ENCODE results near the gene CPN2.

CPN2 gene

GRCh38 chr3:194340757-194341400 is 10.2 kb downstream of the CPN2 start:
- H3K27ac ChIP-seq (ENCODE audit: low read depth, low read length), result no peak overlapping the region
- no peak overlapping the region for H3K4me2 ChIP-seq (ENCODE audit: low read depth, low read length, poor library complexity, severe bottlenecking)
- H4K20me1 ChIP-seq (ENCODE audit: low read depth, low read length), result no peaks in the 10 kb centered on the region
- H3K9ac ChIP-seq (ENCODE audit: low read length), result no peak overlapping the region
- no peaks in the 10 kb centered on the region for H3K27me3 ChIP-seq (ENCODE audit: low read length)
- H3K79me2 ChIP-seq (ENCODE audit: insufficient read depth, low read length), result no peaks in the 10 kb centered on the region
- H3F3A ChIP-seq (ENCODE audit: insufficient read depth), result no peaks in the 10 kb centered on the region
- no peaks in the 10 kb centered on the region for H3K36me3 ChIP-seq (ENCODE audit: low read length)
- H3K9me3 ChIP-seq (ENCODE audit: insufficient read depth, low read length), result no peaks in the 10 kb centered on the region
- TF ChIP-seq CTCF (IDR thresholded peaks at IDR 0.05; ENCODE audit: insufficient read depth, low read length, poor library complexity, severe bottlenecking) (no peak), EZH2phosphoT487 (conservative IDR thresholded peaks at IDR 0.05; ENCODE audit: low read length) (no peak)
- no peaks in the 10 kb centered on the region for H3K9me2 ChIP-seq (replicated peaks; ENCODE audit: insufficient read depth, low read length)
- H3K4me3 ChIP-seq (ENCODE audit: insufficient read depth, low read length, poor library complexity, severe bottlenecking), result no peak overlapping the region
- H2AFZ ChIP-seq (ENCODE audit: low read depth, low read length, severe bottlenecking), result no peak overlapping the region

GRCh38 chr3:194339840-194340239 is 11.3 kb downstream of the CPN2 start:
- H3K9ac ChIP-seq (ENCODE audit: low read length), result no peak overlapping the region
- H3K4me3 ChIP-seq (ENCODE audit: insufficient read depth, low read length, poor library complexity, severe bottlenecking), result no peak overlapping the region
- no peaks in the 10 kb centered on the region for H3K9me2 ChIP-seq (replicated peaks; ENCODE audit: insufficient read depth, low read length)
- no peaks in the 10 kb centered on the region for H4K20me1 ChIP-seq (ENCODE audit: low read depth, low read length)
- no peak for TF ChIP-seq EZH2phosphoT487 (conservative IDR thresholded peaks at IDR 0.05; ENCODE audit: low read length)
- TF ChIP-seq CTCF (IDR thresholded peaks at IDR 0.05; ENCODE audit: insufficient read depth, low read length, poor library complexity, severe bottlenecking), result no peak
- H3K27ac ChIP-seq (ENCODE audit: low read depth, low read length), result no peak overlapping the region
- H3K79me2 ChIP-seq (ENCODE audit: insufficient read depth, low read length), result no peaks in the 10 kb centered on the region
- no peak overlapping the region for H3K4me2 ChIP-seq (ENCODE audit: low read depth, low read length, poor library complexity, severe bottlenecking)
- H3F3A ChIP-seq (ENCODE audit: insufficient read depth), result no peaks in the 10 kb centered on the region
- H3K9me3 ChIP-seq (ENCODE audit: insufficient read depth, low read length), result no peaks in the 10 kb centered on the region
- no peak overlapping the region for H2AFZ ChIP-seq (ENCODE audit: low read depth, low read length, severe bottlenecking)
- H3K36me3 ChIP-seq (ENCODE audit: low read length), result no peaks in the 10 kb centered on the region
- no peaks in the 10 kb centered on the region for H3K27me3 ChIP-seq (ENCODE audit: low read length)

- Histone ChIP-seq H3K4me3 (ENCODE audit: insufficient read depth, low read length, poor library complexity, severe bottlenecking) (no peak overlapping the region), H3K4me2 (ENCODE audit: low read depth, low read length, poor library complexity, severe bottlenecking) (no peak overlapping the region), H2AFZ (ENCODE audit: low read depth, low read length, severe bottlenecking) (no peak overlapping the region), H3K79me2 (ENCODE audit: insufficient read depth, low read length) (no peaks in the 10 kb centered on the region), H3K9me2 (replicated peaks; ENCODE audit: insufficient read depth, low read length) (no peaks in the 10 kb centered on the region), H3K36me3 (ENCODE audit: low read length) (no peaks in the 10 kb centered on the region), H3K27ac (ENCODE audit: low read depth, low read length) (no peak overlapping the region), H4K20me1 (ENCODE audit: low read depth, low read length) (no peaks in the 10 kb centered on the region), H3F3A (ENCODE audit: insufficient read depth) (no peaks in the 10 kb centered on the region), H3K27me3 (ENCODE audit: low read length) (no peaks in the 10 kb centered on the region), H3K9me3 (ENCODE audit: insufficient read depth, low read length) (no peaks in the 10 kb centered on the region), H3K9ac (ENCODE audit: low read length) (no peak overlapping the region)
- TF ChIP-seq EZH2phosphoT487 (conservative IDR thresholded peaks at IDR 0.05; ENCODE audit: low read length), result no peak
- TF ChIP-seq CTCF (IDR thresholded peaks at IDR 0.05; ENCODE audit: insufficient read depth, low read length, poor library complexity, severe bottlenecking), result no peak
Measured at GRCh38 chr3:194339356-194339755, 11.8 kb downstream of the CPN2 start.
